NCI-H524 (cell line): Measurements from ENCODE around the gene PSORS1C1.
"Not testable (repeated sequence)": the region's sequence is repeated elsewhere in the genome, so short reads cannot be mapped to it uniquely, and the experiment has no call there.

Source experiments
- DNase-seq, 2 experiments: peaks; one replicate each; lab custom pipeline; 2025; lab: John Stamatoyannopoulos, UW

Gene PSORS1C1

DNA sequence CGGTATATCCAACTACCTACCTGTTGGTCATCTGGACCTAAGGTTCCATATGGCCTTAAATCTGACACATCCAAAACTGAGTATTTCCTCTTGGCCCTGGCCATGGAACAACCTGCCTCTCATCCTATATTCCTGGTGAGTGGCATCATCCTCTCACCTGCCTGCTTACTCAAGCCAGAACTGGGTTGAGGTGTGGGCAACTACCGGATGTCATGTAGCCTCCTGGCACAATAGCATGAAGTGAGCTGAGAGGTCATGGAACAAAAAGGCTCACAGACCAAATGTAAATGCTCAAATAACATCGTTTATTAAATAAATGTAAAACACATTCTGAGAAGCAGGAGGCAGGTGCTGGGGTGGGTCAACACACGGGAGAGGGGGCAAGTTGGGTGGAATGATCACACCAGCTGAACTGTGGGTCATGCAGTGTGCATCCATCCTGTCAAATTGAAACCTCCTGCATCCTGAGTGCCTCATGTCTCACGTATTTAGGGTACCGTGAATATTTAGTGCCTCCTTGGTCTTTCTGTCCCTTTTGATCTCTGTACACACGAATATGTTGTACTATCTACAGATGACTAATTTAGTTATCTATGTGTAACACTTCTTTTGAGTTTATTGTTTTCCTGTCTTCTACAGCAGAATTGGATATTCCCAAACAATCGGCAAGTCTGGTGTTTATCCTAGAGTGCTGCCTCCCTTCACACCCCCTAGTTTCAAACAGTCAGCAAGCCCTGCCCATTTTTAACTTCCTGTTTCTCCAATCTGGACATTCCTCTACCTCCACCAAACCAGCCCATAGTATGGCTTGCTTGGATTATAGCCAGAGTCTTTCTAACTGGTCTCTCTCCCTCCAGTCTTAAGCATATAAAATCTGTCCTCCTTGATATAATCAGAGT lies 63.8 kb downstream of the PSORS1C1 start:
- no peak for DNase-seq

DNA sequence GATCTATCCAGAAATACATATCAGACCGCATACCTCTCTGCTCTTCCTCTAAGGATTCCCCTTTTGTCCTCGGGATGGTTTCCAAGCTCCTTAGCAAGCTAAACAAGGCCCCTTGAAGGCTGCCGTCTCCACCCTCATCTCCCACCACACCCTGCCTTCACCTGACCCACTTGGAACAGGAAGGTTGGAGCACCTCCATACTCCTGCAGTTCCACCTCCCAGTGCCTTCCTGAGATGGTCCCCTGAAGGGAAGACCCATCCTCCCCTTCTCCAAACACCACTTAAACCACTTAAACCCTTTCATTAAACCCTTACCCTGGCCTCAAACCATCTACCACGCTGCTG lies 64.4 kb downstream of the PSORS1C1 start:
- DNase-seq, result no peak

DNA sequence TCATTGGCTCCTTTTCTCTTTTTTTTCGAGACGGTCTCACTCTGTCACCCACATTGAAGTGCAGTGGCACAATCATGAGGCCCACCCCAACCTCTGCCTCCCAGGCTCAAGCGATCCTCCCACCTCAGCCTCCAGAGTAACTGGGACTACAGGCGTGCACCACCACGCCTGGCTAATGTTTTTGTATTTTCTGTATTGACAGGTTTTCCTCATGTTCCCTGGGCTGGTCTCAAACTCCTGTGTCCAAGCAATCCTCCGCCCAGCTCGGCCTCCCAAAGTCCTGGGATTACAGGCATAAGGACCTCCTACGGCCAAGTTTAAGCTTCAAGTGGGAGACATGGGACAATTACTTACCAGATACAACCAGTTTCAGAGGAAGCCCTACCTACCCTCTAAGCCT lies 65.3 kb downstream of the PSORS1C1 start:
- DNase-seq, result no peak

DNA sequence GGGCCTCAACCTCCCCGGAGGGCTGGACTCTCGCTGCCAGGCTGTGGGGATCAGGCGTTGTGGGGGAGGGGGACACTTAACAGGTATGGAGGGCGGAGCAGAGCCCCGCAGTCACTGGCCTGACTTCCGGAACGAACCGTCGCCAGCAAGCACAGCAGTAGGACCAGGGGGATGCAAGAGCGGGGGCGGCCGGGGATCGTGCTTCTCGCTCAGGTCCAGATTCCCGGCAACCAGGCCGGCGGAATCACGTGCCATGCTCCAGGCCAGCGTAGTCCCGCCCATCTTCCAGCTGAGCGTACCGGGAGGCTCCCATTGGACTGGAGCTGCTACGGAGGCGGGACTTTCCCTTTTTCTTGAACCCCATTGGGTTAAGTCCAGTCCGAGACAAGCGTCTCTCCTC lies 65.9 kb downstream of the PSORS1C1 start:
- no peak for DNase-seq

DNA sequence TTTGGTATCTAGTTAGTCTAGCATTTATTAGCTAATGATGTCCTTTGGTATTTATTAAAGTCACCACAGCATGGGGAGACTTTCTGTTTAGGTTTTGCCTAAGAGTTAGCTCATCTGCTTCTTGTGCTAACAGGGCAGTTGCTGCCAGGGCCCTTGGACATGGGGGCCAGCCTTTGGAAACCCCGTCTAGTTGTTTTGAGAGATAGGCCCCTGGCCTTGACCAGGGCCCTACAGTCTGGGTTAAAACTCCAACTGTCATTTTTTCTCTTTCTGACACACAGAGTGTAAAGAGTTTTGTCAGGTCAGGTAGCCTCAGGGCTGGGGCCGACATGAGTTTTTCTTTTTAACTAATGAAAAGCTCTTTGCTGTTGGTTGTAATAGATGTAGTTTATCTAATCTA lies 68.7 kb downstream of the PSORS1C1 start:
- DNase-seq, result not testable (repeated sequence)

DNA sequence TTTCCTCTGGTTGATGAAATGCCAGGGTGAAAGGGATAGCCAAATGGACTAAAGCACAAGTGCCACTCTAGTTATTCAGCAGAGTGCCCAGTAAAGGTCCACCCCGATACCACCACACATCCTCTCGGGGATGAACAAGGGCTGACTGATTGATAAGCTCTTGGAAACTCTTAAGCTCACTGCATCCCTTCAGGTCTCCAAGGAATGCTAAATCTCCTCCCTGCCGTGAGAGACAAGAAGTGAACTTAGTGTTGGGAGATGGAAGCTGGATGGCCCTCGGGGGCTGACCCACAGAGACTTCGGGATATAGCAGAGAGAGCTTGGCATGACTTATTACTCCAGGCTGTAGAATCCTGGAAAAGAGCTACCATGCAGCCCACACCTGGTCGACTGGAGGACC lies 69.3 kb downstream of the PSORS1C1 start:
- not testable (repeated sequence) for DNase-seq

DNA sequence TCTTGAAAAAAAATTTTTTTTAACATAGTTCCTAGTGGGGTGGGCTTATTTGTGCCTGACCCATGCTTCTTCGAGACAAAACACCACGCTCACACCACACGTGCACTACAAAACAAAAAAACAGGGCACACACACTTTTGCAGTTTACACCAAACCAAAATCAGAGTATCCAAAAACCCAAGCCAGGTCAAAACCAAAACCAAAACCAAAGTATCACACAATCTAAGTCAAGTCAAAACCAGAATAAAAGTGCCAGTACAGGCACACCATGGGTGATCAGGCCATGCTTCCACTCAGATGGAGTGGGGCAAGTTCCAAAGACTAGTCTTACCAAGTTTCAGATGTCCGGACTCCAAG lies 71.1 kb downstream of the PSORS1C1 start:
- DNase-seq, result not testable (repeated sequence)

DNA sequence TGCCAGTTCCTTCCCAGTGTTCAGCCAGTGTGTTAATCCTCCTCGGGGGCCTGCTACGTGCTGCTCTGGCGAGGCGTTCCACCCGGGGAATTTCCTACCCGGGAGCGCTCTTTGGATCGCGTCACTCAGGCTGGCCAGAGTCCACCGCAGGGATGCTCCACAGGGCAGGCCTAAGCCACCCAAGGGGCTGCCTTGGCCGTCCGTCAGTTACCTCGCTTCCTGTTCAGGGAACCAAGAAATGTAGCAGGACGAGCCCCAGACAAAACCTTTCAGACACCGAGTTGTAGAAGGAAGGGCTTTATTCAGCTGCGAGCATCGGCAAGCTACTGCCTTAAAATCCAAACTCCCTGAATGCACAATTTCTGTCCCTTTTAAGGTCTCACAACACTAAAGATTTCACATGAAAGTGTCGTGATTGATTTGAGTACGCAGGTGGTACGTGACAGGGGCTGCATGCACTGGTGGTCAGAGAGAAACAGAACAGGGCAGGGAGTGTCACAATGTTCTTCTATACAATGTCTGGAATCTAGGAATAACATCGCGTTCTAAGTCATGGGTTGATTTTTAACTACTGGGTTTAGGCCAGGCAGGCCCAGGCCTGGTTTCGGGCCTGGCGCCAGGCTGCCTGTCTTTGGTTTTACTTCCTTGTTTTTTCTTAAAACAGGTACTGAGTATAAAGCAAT lies 71.6 kb downstream of the PSORS1C1 start:
- no peak for DNase-seq

DNA sequence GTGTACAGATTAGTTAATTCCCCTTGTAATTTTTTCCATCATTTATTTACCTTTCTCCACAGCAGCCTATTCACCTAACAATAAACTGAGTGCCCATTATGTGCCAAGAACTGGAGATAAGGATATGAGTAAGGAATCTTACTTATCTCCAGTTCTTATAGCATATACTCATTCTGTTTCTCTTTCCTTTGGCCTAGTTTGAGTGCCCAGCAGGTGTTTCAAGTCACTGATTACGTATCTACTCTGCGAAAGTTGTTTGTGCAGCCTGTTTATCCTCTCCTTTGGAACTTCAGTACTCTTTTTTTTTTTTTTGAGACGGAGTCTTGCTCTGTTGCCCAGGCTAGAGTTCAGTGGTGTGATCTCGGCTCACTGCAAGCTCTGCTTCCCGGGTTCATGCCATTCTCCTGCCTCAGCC lies 73.2 kb downstream of the PSORS1C1 start:
- DNase-seq, result no peak

DNA sequence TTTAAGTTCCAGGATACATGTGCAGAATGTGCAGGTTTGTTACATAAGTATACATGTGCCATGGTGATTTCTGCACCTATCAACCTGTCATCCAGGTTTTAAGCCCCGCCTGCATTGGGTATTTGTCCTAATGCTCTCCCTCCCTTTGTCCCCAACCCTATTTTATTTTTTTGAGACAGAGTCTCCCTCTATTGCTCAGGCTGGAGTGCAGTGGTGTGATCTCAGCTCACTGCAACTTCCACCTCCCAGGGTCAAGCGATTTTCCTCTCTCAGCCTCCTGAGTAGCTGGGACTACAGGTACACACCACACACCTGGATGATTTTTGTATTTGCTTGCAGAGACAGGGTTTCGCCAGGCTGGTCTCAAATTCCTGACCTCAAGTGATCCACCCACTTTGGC lies 74.6 kb downstream of the PSORS1C1 start:
- not testable (repeated sequence) for DNase-seq
